T-helper 1 cell treated with Interleukin-12 subunit alpha and Interleukin-12 subunit beta and Interleukin-4 antibody, amounts not matched to agents 30 ng/mL and 1 ng/mL, for 36 hours (primary cell): ENCODE results near the gene RUBCNL. TPM values are rescaled to one million over a fixed set of nuclear protein-coding genes. Genes with fewer than 3 reads are reported as not detected.

Experiments
- intact Hi-C: fragments of 100-400 bp; cut with micrococcal nuclease; formaldehyde crosslinking; loops from one replicate; pipeline ENCODE4 v1.15.1; 2024
- total RNA-seq: library from RNA; stranded (reverse); gene quantifications from 2 replicates; pipeline ENCODE4 v1.2.3, GENCODE V29; 2022

RUBCNL gene
- total RNA-seq, 1 donor from 2014 or later, result 3.1 TPM

- intact Hi-C loops, result loop anchor here (1.0 to 10.0 kb wide), 2 partner anchors 18 to 950 kb away; no protein-coding TSS in a partner anchor
Measured at GRCh38 chr13:46314587-46314986, 72.5 kb downstream of the RUBCNL start.

GRCh38 chr13:46313432-46314257, 73.4 kb downstream of the RUBCNL start:
- intact Hi-C loops, result loop anchor here (1.0 to 10.0 kb wide), 2 partner anchors 17 to 949 kb away; no protein-coding TSS in a partner anchor

GRCh38 chr13:46313024-46313423, 74.0 kb downstream of the RUBCNL start:
- intact Hi-C loops, result loop anchor here (10.0 kb wide), 1 partner anchor 948 kb away; no protein-coding TSS in a partner anchor

GRCh38 chr13:46311217-46311616, 75.8 kb downstream of the RUBCNL start:
- intact Hi-C loops, result loop anchor here (10.0 kb wide), 1 partner anchor 946 kb away; no protein-coding TSS in a partner anchor

GRCh38 chr13:46310066-46310465, 77.0 kb downstream of the RUBCNL start:
- intact Hi-C loops, result loop anchor here (10.0 kb wide), 1 partner anchor 945 kb away; no protein-coding TSS in a partner anchor

GRCh38 chr13:46307554-46307953, 79.5 kb downstream of the RUBCNL start:
- intact Hi-C loops, result no loop called here

GRCh38 chr13:46304546-46304945, 82.5 kb downstream of the RUBCNL start:
- intact Hi-C loops, result loop anchor here (1.0 kb wide), 1 partner anchor 8 kb away; no protein-coding TSS in a partner anchor

- intact Hi-C loops, result loop anchor here (1.0 kb wide), 1 partner anchor 8 kb away; no protein-coding TSS in a partner anchor
Measured at GRCh38 chr13:46303742-46304385, 83.2 kb downstream of the RUBCNL start.

- intact Hi-C loops, result loop anchor here (2.0 to 5.0 kb wide), 5 partner anchors 57 to 1380 kb away; partner anchors contain the start of genes LRCH1 and LRRC63
Measured at GRCh38 chr13:46297361-46297811, 89.7 kb downstream of the RUBCNL start.

- intact Hi-C loops, result loop anchor here (1.0 to 5.0 kb wide), 9 partner anchors 7 to 1380 kb away; partner anchors contain the start of genes LRCH1, LRRC63 and RUBCNL
Measured at GRCh38 chr13:46296921-46297320, 90.1 kb downstream of the RUBCNL start.

- intact Hi-C loops, result loop anchor here (1.0 to 5.0 kb wide), 9 partner anchors 8 to 1379 kb away; partner anchors contain the start of genes LRCH1, LRRC63 and RUBCNL
Measured at GRCh38 chr13:46296115-46296822, 90.8 kb downstream of the RUBCNL start.

- intact Hi-C loops, result loop anchor here (1.0 to 5.0 kb wide), 11 partner anchors 9 to 1378 kb away; partner anchors contain the start of genes LRCH1, LRRC63 and RUBCNL
Measured at GRCh38 chr13:46295491-46296114, 91.4 kb downstream of the RUBCNL start.

- intact Hi-C loops, result no loop called here
Measured at GRCh38 chr13:46293436-46293835, 93.6 kb downstream of the RUBCNL start.

Other genes with a start within 250 kb of the RUBCNL start
- 1,093 and 1,100 TPM in 2 replicates for gene LCP1, start 205.1 kb downstream of the RUBCNL start, total RNA-seq
- gene LRRC63, start 175.3 kb downstream of the RUBCNL start, total RNA-seq, result 0.39 and 0.71 TPM in 2 replicates
- gene LRCH1, start 165.9 kb upstream of the RUBCNL start, total RNA-seq, result 23.7 and 24.2 TPM in 2 replicates